Prostate gland (tissue), 2 donors: Measurements from ENCODE around the gene ASB7. TPM values are rescaled to one million over a fixed set of nuclear protein-coding genes. Genes with fewer than 3 reads are reported as not detected.
"Not testable (repeated sequence)": the region's sequence is repeated elsewhere in the genome, so short reads cannot be mapped to it uniquely, and the experiment has no call there.

Experiments
- DNase-seq: peaks from one replicate; pipeline ENCODE4 v3.0.0-alpha.2; 2019; ENCODE audit warnings: low spot score
- H3K27ac ChIP-seq, 2 donors: fragments of 200-600 bp; sonication (generic); 2 replicates each; pipeline ENCODE4 v1.5.1; 2017 to 2019
- H3K27me3 ChIP-seq: fragments of 200-600 bp; sonication (generic); replicated peaks from 2 replicates; pipeline ENCODE4 v1.5.1; 2019; ENCODE audit not compliant: insufficient read depth
- H3K36me3 ChIP-seq, 2 donors: fragments of 200-600 bp; sonication (generic); 1 replicate in 1 of 2; 2 replicates in 1 of 2; pipeline versions ENCODE4 v1.5.1 to v1.8.1; 2017 to 2019
- H3K4me1 ChIP-seq: fragments of 200-600 bp; sonication (generic); replicated peaks from 2 replicates; pipeline ENCODE4 v1.5.1; 2019
- H3K4me3 ChIP-seq, 2 donors: fragments of 200-600 bp; sonication (generic); 2 replicates each; pipeline ENCODE4 v1.5.1; 2017 to 2019
- H3K9me3 ChIP-seq: fragments of 200-600 bp; sonication (generic); 2 replicates; pipeline ENCODE4 v1.5.1; 2017
- POLR2A ChIP-seq: fragments of 450-650 bp; IDR thresholded peaks from one replicate; pipeline ENCODE4 v1.6.1; 2016; ENCODE audit warnings: antibody characterized with exemption, mild to moderate bottlenecking
- POLR2AphosphoS5 ChIP-seq: sonication (generic); formaldehyde crosslinking; IDR thresholded peaks from one replicate; pipeline ENCODE4 v1.6.1; 2017; ENCODE audit warnings: antibody characterized with exemption
- WGBS: methylation state at CpG from one replicate; pipeline ENCODE4 v1.1.5; 2018; 5-methylcytosine and 5-hydroxymethylcytosine counted together
- intact Hi-C: fragments of 100-400 bp; cut with DNase I; formaldehyde crosslinking; loops from one replicate; pipeline ENCODE4 v1.14.2; 2022
- total RNA-seq, 2 donors: library from RNA; depleted of rRNA; stranded (reverse); fragments of >200 nt; gene quantifications; one replicate each; pipeline ENCODE4 v1.1.0, GENCODE V29; 2016
- TF ChIP-seq, protein P1 (sequence below), 4 experiments: fragments of 200-600 bp in 2 of 4; fragments of 450-650 bp in 2 of 4; sonication (generic) in 2 of 4; IDR thresholded peaks; 1 replicate in 3 of 4; 2 replicates in 1 of 4; pipeline ENCODE4 v1.5.1; 2016 to 2019; ENCODE audit warnings: antibody characterized with exemption in 4 of 4, mild to moderate bottlenecking in 2 of 4, moderate library complexity in 2 of 4

ASB7 gene
- total RNA-seq, 2 donors from 2014 or later = 17.3 to 22.3 TPM

DNA sequence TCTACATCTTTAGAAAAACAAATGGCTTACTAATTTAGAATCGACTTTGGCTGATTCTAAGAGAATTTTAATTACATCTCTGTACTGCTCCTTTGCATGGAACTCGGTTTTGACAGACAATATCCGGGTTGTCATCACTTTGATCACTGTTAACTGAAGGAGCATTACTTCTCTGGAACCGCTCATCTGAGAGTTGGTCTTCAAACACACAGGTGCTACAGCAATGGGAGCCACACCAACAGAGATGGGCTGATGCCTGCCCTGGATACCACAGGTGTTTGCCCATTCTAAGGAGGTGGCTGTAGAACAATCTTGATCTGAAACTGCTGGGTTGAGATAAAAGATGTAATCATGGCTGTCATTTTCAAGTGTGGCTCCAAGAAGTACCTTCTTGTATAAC, 22.0 kb upstream of the ASB7 start:
- no peak for DNase-seq
- 91% methylated on average over 4 of the region's 4 CpGs for WGBS
- Histone ChIP-seq H3K27ac (no peak overlapping the region), H3K36me3 (no peaks in the 10 kb centered on the region), H3K9me3 (no peaks in the 10 kb centered on the region), H3K27me3 (no peaks in the 10 kb centered on the region), H3K4me3 (no peak overlapping the region), H3K4me1 (no peaks in the 10 kb centered on the region)
- TF ChIP-seq POLR2A = no peak
- TF ChIP-seq, protein P1, sequence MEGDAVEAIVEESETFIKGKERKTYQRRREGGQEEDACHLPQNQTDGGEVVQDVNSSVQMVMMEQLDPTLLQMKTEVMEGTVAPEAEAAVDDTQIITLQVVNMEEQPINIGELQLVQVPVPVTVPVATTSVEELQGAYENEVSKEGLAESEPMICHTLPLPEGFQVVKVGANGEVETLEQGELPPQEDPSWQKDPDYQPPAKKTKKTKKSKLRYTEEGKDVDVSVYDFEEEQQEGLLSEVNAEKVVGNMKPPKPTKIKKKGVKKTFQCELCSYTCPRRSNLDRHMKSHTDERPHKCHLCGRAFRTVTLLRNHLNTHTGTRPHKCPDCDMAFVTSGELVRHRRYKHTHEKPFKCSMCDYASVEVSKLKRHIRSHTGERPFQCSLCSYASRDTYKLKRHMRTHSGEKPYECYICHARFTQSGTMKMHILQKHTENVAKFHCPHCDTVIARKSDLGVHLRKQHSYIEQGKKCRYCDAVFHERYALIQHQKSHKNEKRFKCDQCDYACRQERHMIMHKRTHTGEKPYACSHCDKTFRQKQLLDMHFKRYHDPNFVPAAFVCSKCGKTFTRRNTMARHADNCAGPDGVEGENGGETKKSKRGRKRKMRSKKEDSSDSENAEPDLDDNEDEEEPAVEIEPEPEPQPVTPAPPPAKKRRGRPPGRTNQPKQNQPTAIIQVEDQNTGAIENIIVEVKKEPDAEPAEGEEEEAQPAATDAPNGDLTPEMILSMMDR (IDR thresholded peaks at IDR 0.05) = no peak
- no peak for TF ChIP-seq POLR2AphosphoS5
- intact Hi-C loops = no loop called here

DNA sequence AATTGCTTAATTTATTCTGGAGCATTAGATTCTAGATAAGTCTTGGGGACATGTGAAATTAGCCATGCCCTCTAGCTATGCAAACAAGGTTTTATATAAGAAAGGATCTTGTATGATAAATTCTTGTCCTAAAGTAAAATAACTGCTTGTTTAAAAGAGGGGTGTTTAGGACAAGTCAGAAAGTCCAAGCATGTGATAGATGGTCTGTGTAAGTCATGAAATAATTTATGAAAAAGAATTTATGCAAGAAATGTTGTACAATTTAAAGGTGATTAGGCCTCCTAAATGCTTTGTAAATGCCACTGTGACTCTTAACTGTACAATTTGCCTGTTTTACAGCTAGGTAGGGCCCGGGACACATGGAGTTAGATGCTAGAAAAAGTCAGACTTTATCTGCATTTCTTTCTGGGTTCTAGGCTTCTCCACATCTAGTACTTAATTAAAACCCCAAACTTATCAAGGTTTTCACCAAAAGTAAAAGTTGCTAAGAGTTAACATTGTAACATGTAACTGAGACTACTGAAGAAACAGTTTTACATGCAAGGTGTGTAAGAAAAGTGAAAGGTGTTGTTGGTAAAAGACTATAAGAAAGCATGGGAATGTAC, 13.6 kb upstream of the ASB7 start:
- H3K27me3 ChIP-seq = no peaks in the 10 kb centered on the region
- H3K27ac ChIP-seq = no peak overlapping the region
- no peaks in the 10 kb centered on the region for H3K36me3 ChIP-seq
- WGBS = 94% methylated on average over 1 of the region's 1 CpG
- no peak overlapping the region for H3K4me3 ChIP-seq
- intact Hi-C loops = no loop called here
- no peak for DNase-seq
- H3K4me1 ChIP-seq = no peaks in the 10 kb centered on the region
- H3K9me3 ChIP-seq = no peaks in the 10 kb centered on the region
- TF ChIP-seq, protein P1 (IDR thresholded peaks at IDR 0.05) = no peak
- TF ChIP-seq POLR2A = no peak
- no peak for TF ChIP-seq POLR2AphosphoS5

DNA sequence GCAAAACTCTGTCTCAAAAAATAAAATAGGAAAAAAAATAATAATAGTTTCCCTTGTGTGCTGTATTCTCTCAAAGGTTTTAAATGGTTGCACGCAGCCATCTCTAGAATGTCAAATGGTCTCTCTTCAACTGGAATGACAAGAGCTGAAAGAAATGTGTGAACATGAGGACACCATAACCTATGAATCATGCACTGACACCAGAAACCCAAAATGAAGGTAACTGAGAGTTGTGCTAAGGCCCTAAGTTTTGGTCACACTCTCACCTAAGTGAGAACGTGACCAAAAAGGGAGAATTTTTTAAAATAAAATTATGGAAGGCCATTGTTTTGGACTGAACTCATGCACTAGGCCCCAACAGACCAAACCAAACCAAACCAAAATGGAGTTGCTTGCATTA, 11.2 kb upstream of the ASB7 start:
- intact Hi-C loops, H3K27me3 ChIP-seq, DNase-seq, H3K4me1 ChIP-seq, H3K9me3 ChIP-seq, H3K4me3 ChIP-seq, H3K36me3 ChIP-seq, H3K27ac ChIP-seq: not testable (repeated sequence)
- 96% methylated on average over 2 of the region's 2 CpGs for WGBS

DNA sequence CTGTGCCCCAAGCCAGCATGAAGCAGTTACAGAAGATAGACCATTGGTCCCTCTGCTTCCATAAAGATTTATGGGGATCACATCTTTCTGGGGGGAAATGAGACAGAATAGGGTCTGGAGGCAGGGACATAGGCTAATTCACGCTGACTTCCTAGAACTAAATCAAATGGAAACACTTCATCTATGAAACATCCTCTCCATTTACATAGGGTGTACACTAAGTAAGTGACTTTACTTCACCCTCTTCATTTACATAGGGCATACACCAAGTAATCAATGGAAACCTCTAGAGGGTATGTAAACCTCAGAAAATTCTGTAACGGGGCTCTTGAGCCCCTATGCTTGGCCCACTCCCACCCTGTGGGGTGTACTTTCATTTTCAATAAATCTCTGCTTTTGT, 10.6 kb upstream of the ASB7 start:
- no peaks in the 10 kb centered on the region for H3K9me3 ChIP-seq
- no peak overlapping the region for H3K27ac ChIP-seq
- H3K27me3 ChIP-seq = no peaks in the 10 kb centered on the region
- H3K4me3 ChIP-seq = no peak overlapping the region
- 69% methylated on average over 2 of the region's 2 CpGs for WGBS
- H3K36me3 ChIP-seq = no peaks in the 10 kb centered on the region
- DNase-seq = no peak
- intact Hi-C loops = no loop called here
- H3K4me1 ChIP-seq = no peaks in the 10 kb centered on the region
- TF ChIP-seq POLR2A = no peak
- TF ChIP-seq POLR2AphosphoS5 = no peak
- TF ChIP-seq, protein P1 (IDR thresholded peaks at IDR 0.05) = no peak

DNA sequence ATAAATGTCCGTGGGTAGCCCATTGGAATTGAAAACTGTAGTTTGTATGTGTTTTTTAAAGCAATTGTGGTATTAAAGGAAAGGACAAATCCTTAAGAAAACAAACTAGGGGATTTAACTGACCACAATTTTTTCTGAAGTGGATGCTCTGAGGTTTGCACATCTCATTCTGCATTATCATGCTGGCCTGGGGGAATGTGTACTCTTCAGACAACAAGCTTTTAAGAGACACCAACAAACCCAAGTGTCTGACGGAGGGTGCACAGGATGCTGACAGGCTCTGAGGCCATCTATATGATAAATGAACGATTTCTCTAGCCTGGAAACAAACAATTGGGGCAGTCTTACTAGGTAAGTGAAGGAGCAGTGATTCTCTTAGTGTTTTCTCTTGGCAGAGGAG, 9.5 kb upstream of the ASB7 start:
- no peak overlapping the region for H3K4me3 ChIP-seq
- no peak overlapping the region for H3K27ac ChIP-seq
- intact Hi-C loops = no loop called here
- no peak for DNase-seq
- no peaks in the 10 kb centered on the region for H3K9me3 ChIP-seq
- no peaks in the 10 kb centered on the region for H3K36me3 ChIP-seq
- H3K4me1 ChIP-seq = no peaks in the 10 kb centered on the region
- WGBS = 76% methylated on average over 3 of the region's 3 CpGs
- TF ChIP-seq, protein P1 (IDR thresholded peaks at IDR 0.05) = no peak
- TF ChIP-seq POLR2AphosphoS5 (no peak), POLR2A (no peak)
- H3K27me3 ChIP-seq = no peaks in the 10 kb centered on the region
